ENCODE measurements around the gene RPAP3.

The RPAP3 gene

GRCh38 chr12:47739297-47739696, 33.5 kb upstream of the RPAP3 start:
- no peaks in the 10 kb centered on the region for H3K36me3 Mint-ChIP-seq
- no peak overlapping the region for H3K27ac Mint-ChIP-seq
- H3K4me3 Mint-ChIP-seq = no peak overlapping the region
- no peak for DNase-seq
- H3K9me3 Mint-ChIP-seq = no peaks in the 10 kb centered on the region
- peaks cover 8% of the 10 kb centered on the region for H3K4me1 Mint-ChIP-seq
- peaks cover 41% of the 10 kb centered on the region for H3K27me3 Mint-ChIP-seq
- CTCF ChIA-PET = interaction anchor here (0.6 to 14.2 kb wide), 5 partner anchors 23 to 348 kb away, joined by 3 to 597 read pairs (median 107); partner anchors contain the start of gene SLC48A1

GRCh38 chr12:47737936-47738594, 32.2 kb upstream of the RPAP3 start:
- Mint-ChIP-seq H3K36me3 (no peaks in the 10 kb centered on the region), H3K27ac (no peak overlapping the region)
- CTCF ChIA-PET = interaction anchor here (11.9 to 14.2 kb wide), 2 partner anchors 36 to 101 kb away, joined by 544 to 597 read pairs; partner anchors contain the start of gene SLC48A1

GRCh38 chr12:47736877-47737676, 31.2 kb upstream of the RPAP3 start:
- H3K27ac Mint-ChIP-seq = no peak overlapping the region
- peaks cover 37% of the 10 kb centered on the region for H3K27me3 Mint-ChIP-seq
- DNase-seq = no peak

More at GRCh38 chr12:47737936-47738594, 32.2 kb upstream of the RPAP3 start:
- DNase-seq = no peak
- H3K27me3 Mint-ChIP-seq = peaks cover 35% of the 10 kb centered on the region
- no peak overlapping the region for H3K4me3 Mint-ChIP-seq
- H3K9me3 Mint-ChIP-seq = no peaks in the 10 kb centered on the region
- peaks cover 8% of the 10 kb centered on the region for H3K4me1 Mint-ChIP-seq

GRCh38 chr12:47736216-47736615, 30.4 kb upstream of the RPAP3 start:
- H3K9me3 Mint-ChIP-seq = no peaks in the 10 kb centered on the region
- no peak overlapping the region for H3K27ac Mint-ChIP-seq
- CTCF ChIA-PET = interaction anchor here (0.7 to 14.2 kb wide), 7 partner anchors 18 to 103 kb away, joined by 3 to 544 read pairs (median 4); no protein-coding TSS in a partner anchor
- no peaks in the 10 kb centered on the region for H3K36me3 Mint-ChIP-seq
- H3K4me3 Mint-ChIP-seq = no peak overlapping the region
- no peak for DNase-seq
- H3K27me3 Mint-ChIP-seq = peaks cover 34% of the 10 kb centered on the region
- peaks cover 2% of the 10 kb centered on the region for H3K4me1 Mint-ChIP-seq

More at GRCh38 chr12:47736877-47737676, 31.2 kb upstream of the RPAP3 start:
- Mint-ChIP-seq H3K4me3 (no peak overlapping the region), H3K4me1 (peaks cover 8% of the 10 kb centered on the region), H3K9me3 (no peaks in the 10 kb centered on the region), H3K36me3 (no peaks in the 10 kb centered on the region)
- CTCF ChIA-PET = interaction anchor here (0.7 to 14.2 kb wide), 6 partner anchors 19 to 102 kb away, joined by 3 to 544 read pairs (median 5); no protein-coding TSS in a partner anchor

- no peaks in the 10 kb centered on the region for H3K4me1 Mint-ChIP-seq
- no peak overlapping the region for H3K27ac Mint-ChIP-seq
- H3K27me3 Mint-ChIP-seq = peaks cover 29% of the 10 kb centered on the region
- CTCF ChIA-PET = interaction anchor here (1.2 to 14.2 kb wide), 3 partner anchors 18 to 103 kb away, joined by 3 to 544 read pairs (median 9); no protein-coding TSS in a partner anchor
- H3K4me3 Mint-ChIP-seq = no peak overlapping the region
- H3K9me3 Mint-ChIP-seq = no peaks in the 10 kb centered on the region
- H3K36me3 Mint-ChIP-seq = no peaks in the 10 kb centered on the region
- no peak for DNase-seq
These were observed 29.8 kb upstream of the RPAP3 start for GRCh38 chr12:47735649-47736048.

GRCh38 chr12:47734725-47735480, 29.1 kb upstream of the RPAP3 start:
- no peaks in the 10 kb centered on the region for H3K4me1 Mint-ChIP-seq
- no peak for DNase-seq
- CTCF ChIA-PET = interaction anchor here (1.2 to 14.2 kb wide), 8 partner anchors 8 to 104 kb away, joined by 3 to 544 read pairs (median 6); no protein-coding TSS in a partner anchor
- no peak overlapping the region for H3K4me3 Mint-ChIP-seq
- no peak overlapping the region for H3K27ac Mint-ChIP-seq
- no peaks in the 10 kb centered on the region for H3K36me3 Mint-ChIP-seq
- H3K9me3 Mint-ChIP-seq = no peaks in the 10 kb centered on the region
- peaks cover 23% of the 10 kb centered on the region for H3K27me3 Mint-ChIP-seq

- DNase-seq = no peak
- CTCF ChIA-PET = interaction anchor here (0.6 to 6.0 kb wide), 8 partner anchors 9 to 108 kb away, joined by 3 to 76 read pairs (median 3); no protein-coding TSS in a partner anchor
- H3K4me3 Mint-ChIP-seq = no peak overlapping the region
- H3K36me3 Mint-ChIP-seq = no peaks in the 10 kb centered on the region
- no peaks in the 10 kb centered on the region for H3K9me3 Mint-ChIP-seq
- peaks cover 12% of the 10 kb centered on the region for H3K27me3 Mint-ChIP-seq
- H3K4me1 Mint-ChIP-seq = no peaks in the 10 kb centered on the region
- no peak overlapping the region for H3K27ac Mint-ChIP-seq
These were observed 27.3 kb upstream of the RPAP3 start for GRCh38 chr12:47733142-47733541.

GRCh38 chr12:47732504-47732903, 26.7 kb upstream of the RPAP3 start:
- H3K4me1 Mint-ChIP-seq = no peaks in the 10 kb centered on the region
- peaks cover 12% of the 10 kb centered on the region for H3K27me3 Mint-ChIP-seq
- DNase-seq = no peak
- no peak overlapping the region for H3K4me3 Mint-ChIP-seq
- no peaks in the 10 kb centered on the region for H3K9me3 Mint-ChIP-seq
- no peaks in the 10 kb centered on the region for H3K36me3 Mint-ChIP-seq
- CTCF ChIA-PET = interaction anchor here (0.6 to 6.0 kb wide), 5 partner anchors 9 to 109 kb away, joined by 3 to 76 read pairs (median 4); no protein-coding TSS in a partner anchor
- no peak overlapping the region for H3K27ac Mint-ChIP-seq

- Mint-ChIP-seq H3K36me3 (no peaks in the 10 kb centered on the region), H3K9me3 (no peaks in the 10 kb centered on the region), H3K27ac (no peak overlapping the region), H3K27me3 (peaks cover 14% of the 10 kb centered on the region), H3K4me1 (no peaks in the 10 kb centered on the region), H3K4me3 (no peak overlapping the region)
- DNase-seq = no peak
- CTCF ChIA-PET = interaction anchor here (1.4 to 6.0 kb wide), 3 partner anchors 11 to 35 kb away, joined by 4 to 76 read pairs (median 40); no protein-coding TSS in a partner anchor
These were observed 25.9 kb upstream of the RPAP3 start for GRCh38 chr12:47731723-47732122.

GRCh38 chr12:47730341-47730744, 24.5 kb upstream of the RPAP3 start:
- CTCF ChIA-PET = interaction anchor here (1.4 to 6.0 kb wide), 3 partner anchors 13 to 36 kb away, joined by 4 to 76 read pairs (median 40); no protein-coding TSS in a partner anchor
- Mint-ChIP-seq H3K4me1 (no peaks in the 10 kb centered on the region), H3K27ac (no peak overlapping the region), H3K36me3 (no peaks in the 10 kb centered on the region), H3K9me3 (no peaks in the 10 kb centered on the region), H3K4me3 (no peak overlapping the region), H3K27me3 (peaks cover 18% of the 10 kb centered on the region)
- DNase-seq = no peak

- CTCF ChIA-PET = interaction anchor here (0.6 to 6.0 kb wide), 2 partner anchors 14 to 15 kb away, joined by 3 to 76 read pairs; no protein-coding TSS in a partner anchor
- no peak overlapping the region for H3K4me3 Mint-ChIP-seq
- H3K27ac Mint-ChIP-seq = no peak overlapping the region
- no peak for DNase-seq
- peaks cover 14% of the 10 kb centered on the region for H3K27me3 Mint-ChIP-seq
- H3K36me3 Mint-ChIP-seq = no peaks in the 10 kb centered on the region
- H3K4me1 Mint-ChIP-seq = no peaks in the 10 kb centered on the region
- no peaks in the 10 kb centered on the region for H3K9me3 Mint-ChIP-seq
These were observed 23.4 kb upstream of the RPAP3 start for GRCh38 chr12:47729233-47729632.

GRCh38 chr12:47725893-47726292, 20.1 kb upstream of the RPAP3 start:
- DNase-seq = no peak
- Mint-ChIP-seq H3K4me1 (peaks cover 16% of the 10 kb centered on the region), H3K9me3 (no peaks in the 10 kb centered on the region), H3K27me3 (peaks cover 6% of the 10 kb centered on the region), H3K36me3 (peaks cover 2% of the 10 kb centered on the region), H3K27ac (no peak overlapping the region), H3K4me3 (no peak overlapping the region)
- CTCF ChIA-PET = interaction anchor here (1.4 to 3.8 kb wide), 4 partner anchors 10 to 41 kb away, joined by 5 to 17 read pairs (median 12); no protein-coding TSS in a partner anchor

- H3K36me3 Mint-ChIP-seq = peaks cover 2% of the 10 kb centered on the region
- H3K27ac Mint-ChIP-seq = no peak within 1 kb of the TSS
- H3K9me3 Mint-ChIP-seq = no peaks in the 10 kb centered on the region
- H3K4me1 Mint-ChIP-seq = peaks cover 21% of the 10 kb centered on the region
- peaks cover 6% of the 10 kb centered on the region for H3K27me3 Mint-ChIP-seq
- no peak within 1 kb of the TSS for H3K4me3 Mint-ChIP-seq
- no peak for DNase-seq
- CTCF ChIA-PET = interaction anchor here (1.4 to 3.8 kb wide), 5 partner anchors 9 to 238 kb away, joined by 3 to 17 read pairs (median 12); partner anchors contain the start of gene TMEM106C
These were observed 19.4 kb upstream of the RPAP3 start, which contains the start of gene ENDOU for GRCh38 chr12:47725091-47725772. Gene ENDOU (minus strand): TSS chr12:47725490. CDS start chr12:47725413, 77 bp downstream.

All from activated naive CD4-positive, alpha-beta T cell treated with anti-CD3 and anti-CD28 coated beads, Interleukin-2, amount 10 ng/mL, durations not matched to agents 7 days and 5 days (primary cell).